Measurements from ENCODE around the gene ZSCAN1. TPM values are rescaled to one million over a fixed set of nuclear protein-coding genes. Genes with fewer than 3 reads are reported as not detected.

Gene ZSCAN1
- total and polyA plus RNA-seq, 2 donors from 2014 or later = 0.98 to 2.8 TPM

- peaks cover 0 to 13% (median 0%) of the 10 kb centered on the region in 3 donors for H3K9me3 ChIP-seq (ENCODE audit: control insufficient read depth in 2 of 3, insufficient read depth in 1 of 3, low read length in 3 of 3)
- intact Hi-C loops (cut with DNase I) = no loop called here
- H3K4me3 ChIP-seq (ENCODE audit: low read length in 3 of 3) = no peak overlapping the region
Measured at GRCh38 chr19:58044391-58044790, 10.6 kb downstream of the ZSCAN1 start.

DNA sequence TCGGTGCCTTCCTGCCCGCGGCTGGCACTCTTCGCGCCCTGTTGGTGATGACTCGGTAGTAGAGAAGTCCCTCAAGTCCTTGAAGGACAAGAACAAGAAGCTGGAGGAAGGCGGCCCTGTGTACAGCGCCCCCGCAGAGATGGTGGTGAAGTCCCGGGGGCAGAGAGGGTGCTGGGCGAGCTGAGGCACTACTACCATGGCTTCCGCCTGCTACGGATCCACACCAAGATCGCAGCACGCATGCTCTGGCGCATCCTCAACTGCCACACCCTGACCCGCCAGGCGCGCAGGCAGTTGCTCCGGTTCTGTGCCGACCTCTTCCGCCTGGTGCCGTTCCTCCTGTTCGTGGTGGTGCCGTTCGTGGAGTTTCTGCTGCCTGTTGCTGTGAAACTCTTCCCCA is 11.1 kb downstream of the ZSCAN1 start:
- Histone ChIP-seq H3K4me3 (ENCODE audit: low read length in 3 of 3) (no peak overlapping the region), H3K36me3 (ENCODE audit: control insufficient read depth in 2 of 3, insufficient read depth in 3 of 3, low read length in 3 of 3) (no peaks in the 10 kb centered on the region), H3K9me3 (ENCODE audit: control insufficient read depth in 2 of 3, insufficient read depth in 1 of 3, low read length in 3 of 3) (peaks cover 0 to 16% (median 0%) of the 10 kb centered on the region in 3 donors), H3K27ac (ENCODE audit: low read depth in 2 of 2, low read length in 2 of 2) (no peak overlapping the region), H3K4me1 (ENCODE audit: control insufficient read depth in 2 of 3, insufficient read depth in 2 of 3, low read depth in 1 of 3, low read length in 3 of 3) (no peaks in the 10 kb centered on the region), H3K9ac (ENCODE audit: low read length in 3 of 3) (no peak overlapping the region), H3K27me3 (ENCODE audit: control insufficient read depth, insufficient read depth, low read length) (no peaks in the 10 kb centered on the region)
- TF ChIP-seq, protein P1, sequence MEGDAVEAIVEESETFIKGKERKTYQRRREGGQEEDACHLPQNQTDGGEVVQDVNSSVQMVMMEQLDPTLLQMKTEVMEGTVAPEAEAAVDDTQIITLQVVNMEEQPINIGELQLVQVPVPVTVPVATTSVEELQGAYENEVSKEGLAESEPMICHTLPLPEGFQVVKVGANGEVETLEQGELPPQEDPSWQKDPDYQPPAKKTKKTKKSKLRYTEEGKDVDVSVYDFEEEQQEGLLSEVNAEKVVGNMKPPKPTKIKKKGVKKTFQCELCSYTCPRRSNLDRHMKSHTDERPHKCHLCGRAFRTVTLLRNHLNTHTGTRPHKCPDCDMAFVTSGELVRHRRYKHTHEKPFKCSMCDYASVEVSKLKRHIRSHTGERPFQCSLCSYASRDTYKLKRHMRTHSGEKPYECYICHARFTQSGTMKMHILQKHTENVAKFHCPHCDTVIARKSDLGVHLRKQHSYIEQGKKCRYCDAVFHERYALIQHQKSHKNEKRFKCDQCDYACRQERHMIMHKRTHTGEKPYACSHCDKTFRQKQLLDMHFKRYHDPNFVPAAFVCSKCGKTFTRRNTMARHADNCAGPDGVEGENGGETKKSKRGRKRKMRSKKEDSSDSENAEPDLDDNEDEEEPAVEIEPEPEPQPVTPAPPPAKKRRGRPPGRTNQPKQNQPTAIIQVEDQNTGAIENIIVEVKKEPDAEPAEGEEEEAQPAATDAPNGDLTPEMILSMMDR (IDR thresholded peaks at IDR 0.05; ENCODE audit: borderline replicate concordance, extremely low read depth, insufficient read depth) = no peak
- DNase-seq (no peak), FAIRE-seq (no peak)
- intact Hi-C loops (cut with DNase I) = no loop called here

More at GRCh38 chr19:58044391-58044790, 10.6 kb downstream of the ZSCAN1 start:
- no peaks in the 10 kb centered on the region for H3K4me1 ChIP-seq (ENCODE audit: control insufficient read depth in 2 of 3, insufficient read depth in 2 of 3, low read depth in 1 of 3, low read length in 3 of 3)
- TF ChIP-seq, protein P1 (IDR thresholded peaks at IDR 0.05; ENCODE audit: borderline replicate concordance, extremely low read depth, insufficient read depth) = no peak
- H3K9ac ChIP-seq (ENCODE audit: low read length in 3 of 3) = no peak overlapping the region
- H3K27me3 ChIP-seq (ENCODE audit: control insufficient read depth, insufficient read depth, low read length) = no peaks in the 10 kb centered on the region
- H3K36me3 ChIP-seq (ENCODE audit: control insufficient read depth in 2 of 3, insufficient read depth in 3 of 3, low read length in 3 of 3) = no peaks in the 10 kb centered on the region
- DNase-seq (no peak), FAIRE-seq (no peak)
- no peak overlapping the region for H3K27ac ChIP-seq (ENCODE audit: low read depth in 2 of 2, low read length in 2 of 2)

- Histone ChIP-seq H3K4me3 (ENCODE audit: low read length in 3 of 3) (no peak overlapping the region), H3K36me3 (ENCODE audit: control insufficient read depth in 2 of 3, insufficient read depth in 3 of 3, low read length in 3 of 3) (no peaks in the 10 kb centered on the region), H3K4me1 (ENCODE audit: control insufficient read depth in 2 of 3, insufficient read depth in 2 of 3, low read depth in 1 of 3, low read length in 3 of 3) (no peaks in the 10 kb centered on the region), H3K9ac (ENCODE audit: low read length in 3 of 3) (no peak overlapping the region), H3K27ac (ENCODE audit: low read depth in 2 of 2, low read length in 2 of 2) (no peak overlapping the region), H3K27me3 (ENCODE audit: control insufficient read depth, insufficient read depth, low read length) (no peaks in the 10 kb centered on the region), H3K9me3 (ENCODE audit: control insufficient read depth in 2 of 3, insufficient read depth in 1 of 3, low read length in 3 of 3) (peaks cover 0 to 16% (median 0%) of the 10 kb centered on the region in 3 donors)
- intact Hi-C loops (cut with DNase I) = no loop called here
- TF ChIP-seq, protein P1 (IDR thresholded peaks at IDR 0.05; ENCODE audit: borderline replicate concordance, extremely low read depth, insufficient read depth) = no peak
- DNase-seq (no peak), FAIRE-seq (no peak)
Measured at GRCh38 chr19:58045411-58046050, 11.7 kb downstream of the ZSCAN1 start.

Data from kidney (tissue), 14 donors.